ENCODE results near the gene BRAF.

GRCh38 chr7:140914083-140914482 is 10.6 kb downstream of the BRAF start:
- TF ChIP-seq, protein P1, sequence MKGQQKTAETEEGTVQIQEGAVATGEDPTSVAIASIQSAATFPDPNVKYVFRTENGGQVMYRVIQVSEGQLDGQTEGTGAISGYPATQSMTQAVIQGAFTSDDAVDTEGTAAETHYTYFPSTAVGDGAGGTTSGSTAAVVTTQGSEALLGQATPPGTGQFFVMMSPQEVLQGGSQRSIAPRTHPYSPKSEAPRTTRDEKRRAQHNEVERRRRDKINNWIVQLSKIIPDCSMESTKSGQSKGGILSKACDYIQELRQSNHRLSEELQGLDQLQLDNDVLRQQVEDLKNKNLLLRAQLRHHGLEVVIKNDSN (IDR thresholded peaks at IDR 0.05), result no peak
- no peak for TF ChIP-seq EP300 (IDR thresholded peaks at IDR 0.05; ENCODE audit: borderline replicate concordance)
- no peak for TF ChIP-seq FOXM1 (IDR thresholded peaks at IDR 0.05; ENCODE audit: borderline replicate concordance, low read depth)
- no peak for TF ChIP-seq MAX (IDR thresholded peaks at IDR 0.05)
- no peak for TF ChIP-seq YY1 (IDR thresholded peaks at IDR 0.05; ENCODE audit: low read depth)
- TF ChIP-seq, protein P2, sequence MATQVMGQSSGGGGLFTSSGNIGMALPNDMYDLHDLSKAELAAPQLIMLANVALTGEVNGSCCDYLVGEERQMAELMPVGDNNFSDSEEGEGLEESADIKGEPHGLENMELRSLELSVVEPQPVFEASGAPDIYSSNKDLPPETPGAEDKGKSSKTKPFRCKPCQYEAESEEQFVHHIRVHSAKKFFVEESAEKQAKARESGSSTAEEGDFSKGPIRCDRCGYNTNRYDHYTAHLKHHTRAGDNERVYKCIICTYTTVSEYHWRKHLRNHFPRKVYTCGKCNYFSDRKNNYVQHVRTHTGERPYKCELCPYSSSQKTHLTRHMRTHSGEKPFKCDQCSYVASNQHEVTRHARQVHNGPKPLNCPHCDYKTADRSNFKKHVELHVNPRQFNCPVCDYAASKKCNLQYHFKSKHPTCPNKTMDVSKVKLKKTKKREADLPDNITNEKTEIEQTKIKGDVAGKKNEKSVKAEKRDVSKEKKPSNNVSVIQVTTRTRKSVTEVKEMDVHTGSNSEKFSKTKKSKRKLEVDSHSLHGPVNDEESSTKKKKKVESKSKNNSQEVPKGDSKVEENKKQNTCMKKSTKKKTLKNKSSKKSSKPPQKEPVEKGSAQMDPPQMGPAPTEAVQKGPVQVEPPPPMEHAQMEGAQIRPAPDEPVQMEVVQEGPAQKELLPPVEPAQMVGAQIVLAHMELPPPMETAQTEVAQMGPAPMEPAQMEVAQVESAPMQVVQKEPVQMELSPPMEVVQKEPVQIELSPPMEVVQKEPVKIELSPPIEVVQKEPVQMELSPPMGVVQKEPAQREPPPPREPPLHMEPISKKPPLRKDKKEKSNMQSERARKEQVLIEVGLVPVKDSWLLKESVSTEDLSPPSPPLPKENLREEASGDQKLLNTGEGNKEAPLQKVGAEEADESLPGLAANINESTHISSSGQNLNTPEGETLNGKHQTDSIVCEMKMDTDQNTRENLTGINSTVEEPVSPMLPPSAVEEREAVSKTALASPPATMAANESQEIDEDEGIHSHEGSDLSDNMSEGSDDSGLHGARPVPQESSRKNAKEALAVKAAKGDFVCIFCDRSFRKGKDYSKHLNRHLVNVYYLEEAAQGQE (IDR thresholded peaks at IDR 0.05; ENCODE audit: low read depth), result no peak
- no peak for TF ChIP-seq CEBPB (IDR thresholded peaks at IDR 0.05)
- no peak for TF ChIP-seq TAF1 (IDR thresholded peaks at IDR 0.05; ENCODE audit: low read depth)
- no peak for TF ChIP-seq EGR1 (IDR thresholded peaks at IDR 0.05)
- TF ChIP-seq ZBTB7A (IDR thresholded peaks at IDR 0.05; ENCODE audit: low read depth), result no peak
- no peak for TF ChIP-seq NFIC (IDR thresholded peaks at IDR 0.05)
- TF ChIP-seq RAD21 (IDR thresholded peaks at IDR 0.05; ENCODE audit: low read depth), result no peak
- TF ChIP-seq TCF12 (IDR thresholded peaks at IDR 0.05; ENCODE audit: low read depth), result no peak
- no peak for TF ChIP-seq CREB1 (IDR thresholded peaks at IDR 0.05; ENCODE audit: low read depth)

Measured in Ishikawa (cell line).